GM23338 (cell line): Measurements from ENCODE around the gene AGAP1. TPM values are rescaled to one million over a fixed set of nuclear protein-coding genes. Genes with fewer than 3 reads are reported as not detected.
A peak's percentile ranks its signal among the peaks of the same experiment; 100 is the strongest.

Experiments used
- ATAC-seq: fragments of 200-7000 bp; cut with Tn5 transposase; 3 replicates; pipeline ENCODE4 v1.9.1; 2020
- DNase-seq: peaks from one replicate; pipeline ENCODE4 v3.0.0-alpha.2; 2015; ENCODE audit warnings: low spot score
- H2AFZ ChIP-seq: fragments of 200-600 bp; sonication (generic); 2 replicates; pipeline ENCODE4 v1.8.0; 2016; ENCODE audit warnings: antibody characterized with exemption, mild to moderate bottlenecking, moderate library complexity
- H3F3A ChIP-seq: fragments of 200-600 bp; sonication (generic); replicated peaks from 2 replicates; pipeline ENCODE4 v1.8.0; 2017; ENCODE audit warnings: antibody characterized with exemption, mixed run types, low read depth
- H3K27ac ChIP-seq: fragments of 200-600 bp; sonication (generic); 2 replicates; pipeline ENCODE4 v1.6.1; 2016; ENCODE audit warnings: low read depth
- H3K27me3 ChIP-seq: fragments of 200-600 bp; sonication (generic); 2 replicates; pipeline ENCODE4 v1.8.0; 2016; ENCODE audit warnings: mild to moderate bottlenecking, mixed run types, moderate library complexity; ENCODE audit not compliant: insufficient read depth
- H3K36me3 ChIP-seq: fragments of 200-600 bp; sonication (generic); 2 replicates; pipeline ENCODE4 v1.8.0; 2016; ENCODE audit warnings: mild to moderate bottlenecking; ENCODE audit not compliant: insufficient read depth
- H3K4me1 ChIP-seq: fragments of 200-600 bp; sonication (generic); 2 replicates; pipeline ENCODE4 v1.8.0; 2016; ENCODE audit warnings: mild to moderate bottlenecking, moderate library complexity; ENCODE audit not compliant: insufficient read depth
- H3K4me2 ChIP-seq: fragments of 200-600 bp; sonication (generic); 2 replicates; pipeline ENCODE4 v1.7.1; 2017; ENCODE audit warnings: mixed run types
- H3K4me3 ChIP-seq: fragments of 200-600 bp; sonication (generic); 2 replicates; pipeline ENCODE4 v1.6.1; 2016; ENCODE audit warnings: mixed run types
- H3K79me2 ChIP-seq: fragments of 200-600 bp; sonication (generic); replicated peaks from 2 replicates; pipeline ENCODE4 v1.8.0; 2017; ENCODE audit warnings: mild to moderate bottlenecking; ENCODE audit not compliant: insufficient read depth
- H3K9me2 ChIP-seq: fragments of 200-600 bp; sonication (generic); 2 replicates; pipeline ENCODE4 v1.8.0; 2017; ENCODE audit not compliant: insufficient read depth
- H4K20me1 ChIP-seq: fragments of 200-600 bp; sonication (generic); replicated peaks from 2 replicates; pipeline ENCODE4 v1.8.0; 2017; ENCODE audit warnings: mild to moderate bottlenecking; ENCODE audit not compliant: insufficient read depth
- H3K27ac Mint-ChIP-seq: 2 replicates; pipeline ENCODE4 v1.8.0; 2020; ENCODE audit warnings: inconsistent platforms, mild to moderate bottlenecking, moderate library complexity, mixed read lengths
- H3K27me3 Mint-ChIP-seq: 3 replicates; pipeline ENCODE4 v1.8.0; 2022; ENCODE audit warnings: low read depth, mild to moderate bottlenecking, moderate library complexity, mixed read lengths, inconsistent platforms; ENCODE audit not compliant: insufficient read depth, poor library complexity
- H3K36me3 Mint-ChIP-seq: 3 replicates; pipeline ENCODE4 v1.8.0; 2021; ENCODE audit warnings: low read depth, mild to moderate bottlenecking, inconsistent platforms, moderate library complexity, mixed read lengths
- H3K4me1 Mint-ChIP-seq: 3 replicates; pipeline ENCODE4 v1.8.0; 2020; ENCODE audit warnings: mild to moderate bottlenecking, inconsistent platforms, mixed read lengths
- H3K4me3 Mint-ChIP-seq: 3 replicates; pipeline ENCODE4 v1.8.0; 2021; ENCODE audit warnings: moderate library complexity, mild to moderate bottlenecking, inconsistent platforms, mixed read lengths
- H3K9me3 Mint-ChIP-seq: 3 replicates; pipeline ENCODE4 v1.8.0; 2020; ENCODE audit warnings: moderate library complexity, mild to moderate bottlenecking, inconsistent platforms, mixed read lengths
- CTCF ChIP-seq, 2 experiments: fragments of 200-600 bp in 1 of 2; sonication (generic) in 1 of 2; conservative IDR thresholded peaks; 2 replicates each; pipeline versions ENCODE4 v1.5.1 to v1.6.1; 2016 to 2017; ENCODE audit warnings: antibody characterized with exemption in 2 of 2, low read depth in 2 of 2, mild to moderate bottlenecking in 2 of 2, moderate library complexity in 1 of 2
- ETS1 ChIP-seq: IDR thresholded peaks from 2 replicates; pipeline ENCODE4 v1.6.1; 2016; ENCODE audit warnings: antibody characterized with exemption
- POLR2AphosphoS5 ChIP-seq: IDR thresholded peaks from 2 replicates; pipeline ENCODE4 v1.6.1; 2016; ENCODE audit warnings: antibody characterized with exemption, low read depth
- REST ChIP-seq: IDR thresholded peaks from one replicate; pipeline ENCODE4 v1.6.1; 2018; ENCODE audit warnings: antibody characterized with exemption; ENCODE audit not compliant: unreplicated experiment
- ZNF331 ChIP-seq: fragments of 250-450 bp; sonication (Bioruptor Pico); IDR thresholded peaks from 2 replicates; pipeline ENCODE4 v1.5.0; 2020; ENCODE audit warnings: low read depth, mild to moderate bottlenecking, moderate library complexity
- polyA plus RNA-seq: library from polyadenylated mRNA; unstranded; fragments of >200 nt; fragmentation: Nextera tagmentation; extraction: Ambion mirVana; gene quantifications from 2 replicates; pipeline ENCODE4 v1.2.1, GENCODE V29; 2016
- total RNA-seq: library from RNA; depleted of rRNA; stranded (reverse); fragments of >200 nt; shearing (Covaris generic); gene quantifications from 2 replicates; pipeline ENCODE4 v1.2.3, GENCODE V29; 2014

Gene AGAP1
- total and polyA plus RNA-seq, 2 experiments from 2014 or later: 13.3 to 27.9 TPM

GRCh38 chr2:235954281-235954680, 460.4 kb downstream of the AGAP1 start:
- no peak overlapping the region for H2AFZ ChIP-seq
- TF ChIP-seq POLR2AphosphoS5 (no peak), REST (no peak)
- H3K9me2 ChIP-seq: no peaks in the 10 kb centered on the region
- H3K27ac ChIP-seq: no peak overlapping the region
- no peaks in the 10 kb centered on the region for H3F3A ChIP-seq
- peaks cover 27% of the 10 kb centered on the region for H3K4me1 ChIP-seq
- no peaks in the 10 kb centered on the region for H3K27me3 ChIP-seq
- no peak overlapping the region for H3K4me3 ChIP-seq
- peaks cover 53% of the 10 kb centered on the region for H3K4me1 Mint-ChIP-seq
- ATAC-seq (no peak), DNase-seq (no peak)
- H3K79me2 ChIP-seq: no peaks in the 10 kb centered on the region
- peaks cover 1% of the 10 kb centered on the region for H3K27me3 Mint-ChIP-seq
- H3K4me2 ChIP-seq: no peak overlapping the region
- H3K36me3 Mint-ChIP-seq: no peaks in the 10 kb centered on the region
- H3K4me3 Mint-ChIP-seq: no peak overlapping the region
- 0 out of 2 replicates have a peak, but pooled peaks cover 3% of the 10 kb centered on the region for H3K36me3 ChIP-seq
- no peaks in the 10 kb centered on the region for H3K9me3 Mint-ChIP-seq
- peaks cover 17% of the 10 kb centered on the region; the same call in 1 of the 2 replicates for H4K20me1 ChIP-seq
- no peak overlapping the region for H3K27ac Mint-ChIP-seq

GRCh38 chr2:235954888-235955480, 461.1 kb downstream of the AGAP1 start:
- TF ChIP-seq POLR2AphosphoS5 (no peak), ETS1 (no peak)
- Mint-ChIP-seq H3K4me3 (no peak overlapping the region), H3K27me3 (peaks cover 3% of the 10 kb centered on the region), H3K36me3 (no peaks in the 10 kb centered on the region), H3K27ac (no peak overlapping the region), H3K9me3 (no peaks in the 10 kb centered on the region), H3K4me1 (peaks cover 46% of the 10 kb centered on the region)
- H3K4me3 ChIP-seq: no peak overlapping the region
- no peaks in the 10 kb centered on the region for H3K9me2 ChIP-seq
- DNase-seq (no peak), ATAC-seq (no peak)
- no peak overlapping the region for H3K4me2 ChIP-seq
- H3K27me3 ChIP-seq: no peaks in the 10 kb centered on the region
- no peaks in the 10 kb centered on the region for H3K79me2 ChIP-seq
- H3K36me3 ChIP-seq: 0 out of 2 replicates have a peak, but pooled peaks cover 3% of the 10 kb centered on the region
- H3K27ac ChIP-seq: no peak overlapping the region
- peaks cover 26% of the 10 kb centered on the region for H3K4me1 ChIP-seq
- H3F3A ChIP-seq: no peaks in the 10 kb centered on the region
- H2AFZ ChIP-seq: no peak overlapping the region
- H4K20me1 ChIP-seq: peaks cover 17% of the 10 kb centered on the region; the same call in 1 of the 2 replicates

- peaks cover 3% of the 10 kb centered on the region for H3K27me3 Mint-ChIP-seq
- TF ChIP-seq ETS1: no peak
- TF ChIP-seq CTCF (conservative IDR thresholded peaks at IDR 0.05; ENCODE audit: low read depth in 2 of 2): no peak
- TF ChIP-seq ZNF331 (CRISPR knock-in tag): no peak
- peak; percentile 69 for TF ChIP-seq REST
- no peak overlapping the region for H3K27ac Mint-ChIP-seq
- no peak for DNase-seq
- H3K36me3 ChIP-seq: 0 out of 2 replicates have a peak, but pooled peaks cover 3% of the 10 kb centered on the region
- no peaks in the 10 kb centered on the region; the same call in 2 of the 3 replicates for H3K36me3 Mint-ChIP-seq
- no peak overlapping the region for H2AFZ ChIP-seq
- H3K4me1 ChIP-seq: peaks cover 23% of the 10 kb centered on the region
- H3K27ac ChIP-seq: no peak overlapping the region
- peaks cover 17% of the 10 kb centered on the region; the same call in 1 of the 2 replicates for H4K20me1 ChIP-seq
- H3K4me3 Mint-ChIP-seq: no peak overlapping the region
- H3K4me3 ChIP-seq: no peak overlapping the region
- no peaks in the 10 kb centered on the region for H3K9me3 Mint-ChIP-seq
- peaks cover 39% of the 10 kb centered on the region for H3K4me1 Mint-ChIP-seq
- H3K79me2 ChIP-seq: no peaks in the 10 kb centered on the region
- H3F3A ChIP-seq: no peaks in the 10 kb centered on the region
- H3K27me3 ChIP-seq: no peaks in the 10 kb centered on the region
- H3K4me2 ChIP-seq: no peak overlapping the region
- peak; percentile 20; the same call in 1 of the 3 replicates for ATAC-seq
- H3K9me2 ChIP-seq: no peaks in the 10 kb centered on the region
These were observed 461.8 kb downstream of the AGAP1 start for GRCh38 chr2:235955664-235956063.
